Upper lobe of left lung (tissue), 6 donors: ENCODE results near the gene CBX7. TPM values are rescaled to one million over a fixed set of nuclear protein-coding genes. Genes with fewer than 3 reads are reported as not detected.
A peak's percentile ranks its signal among the peaks of the same experiment; 100 is the strongest.

Experiments
- ATAC-seq, 2 donors: fragments of 200-7000 bp; cut with Tn5 transposase; one replicate each; pipeline ENCODE4 v1.9.1; 2022; ENCODE audit warnings: mild to moderate bottlenecking in 2 of 2, moderate library complexity in 2 of 2; ENCODE audit not compliant: low FRiP score in 2 of 2
- DNase-seq, 2 donors: peaks; one replicate each; pipeline ENCODE4 v3.0.0-alpha.2; 2019 to 2020
- H3K27ac ChIP-seq, 4 donors: fragments of 200-600 bp; sonication (generic); one replicate each; pipeline ENCODE4 v1.5.1; 2016 to 2019
- H3K27me3 ChIP-seq, 4 donors: fragments of 200-600 bp; sonication (generic); one replicate each; pipeline ENCODE4 v1.5.1; 2017 to 2019
- H3K36me3 ChIP-seq, 4 donors: fragments of 200-600 bp; sonication (generic); one replicate each; pipeline ENCODE4 v1.5.1; 2016 to 2019
- H3K4me1 ChIP-seq, 4 donors: fragments of 200-600 bp; sonication (generic); one replicate each; pipeline ENCODE4 v1.5.1; 2018 to 2019
- H3K4me3 ChIP-seq, 4 donors: fragments of 200-600 bp; sonication (generic); one replicate each; pipeline ENCODE4 v1.5.1; 2017 to 2019; ENCODE audit warnings: mild to moderate bottlenecking in 2 of 4, moderate library complexity in 1 of 4
- H3K9me3 ChIP-seq, 4 donors: fragments of 200-600 bp; sonication (generic); one replicate each; pipeline ENCODE4 v1.5.1; 2018 to 2019
- CTCF ChIP-seq, 6 experiments: fragments of 450-650 bp in 4 of 6; fragments of 200-600 bp in 2 of 6; sonication (generic) in 2 of 6; IDR thresholded peaks; one replicate each; pipeline ENCODE4 v1.5.1; 2016 to 2019; ENCODE audit warnings: antibody characterized with exemption in 6 of 6
- EP300 ChIP-seq, 4 donors: sonication (generic); formaldehyde crosslinking; IDR thresholded peaks; one replicate each; pipeline ENCODE4 v1.5.1; 2017; ENCODE audit warnings: antibody characterized with exemption in 4 of 4, control low read depth in 2 of 4
- POLR2A ChIP-seq, 4 donors: fragments of 450-650 bp; IDR thresholded peaks; one replicate each; pipeline ENCODE4 v1.5.1; 2016 to 2017; ENCODE audit warnings: antibody characterized with exemption in 4 of 4, mild to moderate bottlenecking in 2 of 4
- POLR2AphosphoS5 ChIP-seq, 2 donors: sonication (generic); formaldehyde crosslinking; IDR thresholded peaks; one replicate each; pipeline ENCODE4 v1.5.1; 2017; ENCODE audit warnings: antibody characterized with exemption in 2 of 2
- WGBS, 2 donors: methylation state at CpG; one replicate each; pipeline ENCODE4 v1.1.5; 2017 to 2018; 5-methylcytosine and 5-hydroxymethylcytosine counted together
- total RNA-seq, 6 donors: library from RNA; depleted of rRNA in 4 of 6; stranded (reverse); fragments of >200 nt in 4 of 6; gene quantifications; one replicate each; pipeline versions ENCODE4 v1.1.0 to v1.2.1, GENCODE V29; 2016 to 2021
- donor health status: DM: no; HTN: no; CAD: no; lungs with moderate emphysema.
- donor health status: DM: no; HTN: yes; CAD: no; lungs with severe emphysema.

Gene CBX7
- total RNA-seq, 6 donors from 2014 or later = 51.5 to 145 (median 60.6) TPM

DNA sequence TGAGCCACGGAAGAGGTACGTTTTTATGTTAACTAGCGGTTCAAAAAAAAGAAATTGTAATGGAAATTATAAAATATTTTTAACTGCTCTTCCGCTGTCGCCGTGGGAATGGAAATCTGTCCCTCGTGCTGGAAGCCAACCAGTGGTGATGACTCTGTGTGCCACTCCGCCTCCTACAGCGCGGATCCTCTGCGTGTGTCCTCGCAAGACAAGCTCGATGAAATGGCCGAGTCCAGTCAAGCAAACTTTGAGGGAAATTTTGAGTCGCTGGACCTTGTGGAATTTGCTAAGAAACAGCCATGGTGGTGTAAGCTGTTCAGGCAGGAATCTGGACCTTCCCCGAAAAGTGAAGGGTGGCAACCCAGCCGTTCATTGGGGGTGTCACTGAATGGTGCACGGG is 2.9 kb upstream of the CBX7 start:
- H3K36me3 ChIP-seq = no peaks in the 10 kb centered on the region
- DNase-seq = no peak
- no peak for ATAC-seq
- H3K27ac ChIP-seq = no peak overlapping the region
- H3K9me3 ChIP-seq = no peaks in the 10 kb centered on the region
- H3K4me1 ChIP-seq = peaks cover 17 to 23% (median 19%) of the 10 kb centered on the region in 4 donors
- no peaks in the 10 kb centered on the region for H3K27me3 ChIP-seq
- no peak overlapping the region for H3K4me3 ChIP-seq
- WGBS, 2 donors = 89 to 92% methylated on average over 18 of the region's 18 CpGs
- TF ChIP-seq POLR2A (IDR thresholded peaks at IDR 0.05) (no peak), EP300 (IDR thresholded peaks at IDR 0.05) (no peak), POLR2AphosphoS5 (IDR thresholded peaks at IDR 0.05) (no peak), CTCF (IDR thresholded peaks at IDR 0.05) (no peak)

DNA sequence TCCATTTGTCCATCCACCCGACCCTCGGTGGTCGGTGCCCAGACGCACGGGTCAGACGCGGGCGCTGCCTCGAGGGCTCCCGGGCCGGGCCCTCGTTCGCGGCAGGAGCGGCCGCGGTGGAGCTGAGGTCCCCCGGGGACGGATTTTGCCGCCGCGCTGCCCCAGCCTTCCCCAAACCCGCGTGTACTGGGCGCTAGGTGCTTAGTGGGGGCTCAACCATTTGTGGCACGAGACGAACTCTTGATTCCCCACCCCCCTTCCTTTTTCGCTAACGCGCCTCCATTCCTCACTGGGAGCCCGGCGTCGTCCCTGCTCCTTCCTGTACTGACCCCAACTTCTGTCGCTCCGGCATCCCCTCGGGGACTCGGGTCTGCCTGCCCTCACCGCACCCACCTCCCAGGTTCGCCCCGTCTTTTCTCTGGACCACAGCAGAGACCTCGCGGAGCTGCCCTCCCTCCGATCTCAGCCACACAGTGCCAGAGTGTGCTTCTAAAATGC is 789 bp upstream of the CBX7 start:
- TF ChIP-seq EP300 (IDR thresholded peaks at IDR 0.05) (no peak), POLR2AphosphoS5 (IDR thresholded peaks at IDR 0.05) (no peak), POLR2A (IDR thresholded peaks at IDR 0.05) (no peak), CTCF (IDR thresholded peaks at IDR 0.05) (no peak)
- H3K4me3 ChIP-seq = peak overlapping the region; percentile 35 to 100 (median 82)
- H3K4me1 ChIP-seq = peaks cover 18 to 44% (median 33%) of the 10 kb centered on the region in 4 donors
- no peaks in the 10 kb centered on the region for H3K27me3 ChIP-seq
- peak overlapping the region; percentile 86 to 96 (median 92) for H3K27ac ChIP-seq
- DNase-seq = no peak
- H3K9me3 ChIP-seq = no peaks in the 10 kb centered on the region
- 4 to 9% methylated on average over 9 to 21 of the region's 43 CpGs for WGBS, 2 donors
- H3K36me3 ChIP-seq = peaks cover 0 to 13% (median 2%) of the 10 kb centered on the region in 4 donors
- peak in 1 of 2 donors; percentile 5 for ATAC-seq

DNA sequence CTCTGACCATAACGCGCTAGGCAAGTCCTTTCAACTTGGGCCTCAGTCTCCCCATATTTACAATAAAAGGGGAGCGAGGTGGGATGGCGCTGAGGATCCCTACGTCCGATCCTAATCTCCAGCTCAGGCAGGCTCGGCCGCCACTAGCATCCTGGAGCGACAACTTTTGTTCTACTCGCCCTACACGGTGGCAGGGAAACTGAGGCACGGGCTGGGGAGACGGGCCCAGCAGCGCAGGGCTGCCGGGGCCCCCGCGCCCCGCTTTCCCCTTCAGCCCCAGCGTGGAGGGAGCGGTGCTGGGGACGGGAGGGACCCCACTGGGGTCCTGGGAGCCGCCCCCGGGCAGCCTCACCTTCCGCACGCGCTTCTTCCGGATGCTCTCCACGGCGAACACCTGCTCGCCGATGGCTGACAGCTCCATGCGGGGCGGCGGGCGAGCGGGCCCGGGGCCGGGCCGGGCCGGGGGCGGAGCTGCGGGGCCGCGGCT is 413 bp downstream of the CBX7 start:
- DNase-seq = no peak
- ATAC-seq = no peak
- TF ChIP-seq POLR2AphosphoS5 (IDR thresholded peaks at IDR 0.05) (no peak), CTCF (IDR thresholded peaks at IDR 0.05) (no peak), POLR2A (IDR thresholded peaks at IDR 0.05) (no peak), EP300 (IDR thresholded peaks at IDR 0.05) (no peak)
- H3K9me3 ChIP-seq = no peaks in the 10 kb centered on the region
- peak overlapping the region; percentile 85 to 96 (median 90) for H3K27ac ChIP-seq
- peaks cover 0 to 19% (median 2%) of the 10 kb centered on the region in 4 donors for H3K36me3 ChIP-seq
- peak overlapping the region; percentile 70 to 100 (median 92) for H3K4me3 ChIP-seq
- WGBS, 2 donors = 25 to 26% methylated on average over 6 to 12 of the region's 44 CpGs
- H3K4me1 ChIP-seq = peaks cover 28 to 56% (median 44%) of the 10 kb centered on the region in 4 donors
- no peaks in the 10 kb centered on the region for H3K27me3 ChIP-seq

- 53 to 61% methylated on average over 12 to 16 of the region's 16 CpGs for whole genome bisulfite sequencing, 2 donors
- peaks cover 32 to 59% (median 48%) of the 10 kb centered on the region in 4 donors for H3K4me1 ChIP-seq
- DNase-seq = no peak
Observed at GRCh38 chr22:39151329-39151975, 1.0 kb downstream of the CBX7 start.

More at GRCh38 chr22:39151329-39151975, 1.0 kb downstream of the CBX7 start:
- Histone ChIP-seq H3K27ac (peak overlapping the region; percentile 85 to 96 (median 90)), H3K4me3 (peak overlapping the region in 3 of 4 donors; percentile 70 to 100 (median 95)), H3K9me3 (no peaks in the 10 kb centered on the region), H3K36me3 (peaks cover 0 to 19% (median 2%) of the 10 kb centered on the region in 4 donors), H3K27me3 (no peaks in the 10 kb centered on the region)
- no peak for ATAC-seq
- TF ChIP-seq POLR2A (IDR thresholded peaks at IDR 0.05) (no peak), POLR2AphosphoS5 (IDR thresholded peaks at IDR 0.05) (peak in 1 of 2 donors; percentile 15), EP300 (IDR thresholded peaks at IDR 0.05) (no peak), CTCF (IDR thresholded peaks at IDR 0.05) (no peak)
